Measurements from ENCODE around the gene LTA4H.

Gene LTA4H

GRCh38 chr12:96064966-96065365 is 29.6 kb upstream of the LTA4H start:
- H3K9me2 ChIP-seq (replicated peaks; ENCODE audit: low read depth, low read length), result no peaks in the 10 kb centered on the region
- no peaks in the 10 kb centered on the region for H3F3A ChIP-seq (ENCODE audit: low read depth)
- no peaks in the 10 kb centered on the region for H3K27me3 ChIP-seq (ENCODE audit: insufficient read depth, low read length, poor library complexity, severe bottlenecking)
- TF ChIP-seq CTCF (conservative IDR thresholded peaks at IDR 0.05; ENCODE audit: low read length) (no peak), EZH2phosphoT487 (IDR thresholded peaks at IDR 0.05; ENCODE audit: borderline replicate concordance) (no peak)
- H3K9ac ChIP-seq (ENCODE audit: low read depth, low read length, poor library complexity, severe bottlenecking), result no peak overlapping the region
- no peaks in the 10 kb centered on the region for H4K20me1 ChIP-seq (ENCODE audit: insufficient read depth, low read length, poor library complexity, severe bottlenecking)
- no peaks in the 10 kb centered on the region for H3K36me3 ChIP-seq (ENCODE audit: insufficient read depth, low read length)
- H3K4me2 ChIP-seq (ENCODE audit: low read depth, low read length, poor library complexity, severe bottlenecking), result no peak overlapping the region
- no peak overlapping the region for H3K4me3 ChIP-seq (ENCODE audit: low read length, poor library complexity, severe bottlenecking)
- no peak overlapping the region for H2AFZ ChIP-seq (ENCODE audit: low read length)
- no peaks in the 10 kb centered on the region for H3K9me3 ChIP-seq (ENCODE audit: insufficient read depth, low read depth, low read length)
- H3K4me1 ChIP-seq (ENCODE audit: insufficient read depth, low read length, poor library complexity, severe bottlenecking), result peaks cover 7% of the 10 kb centered on the region
- no peaks in the 10 kb centered on the region for H3K79me2 ChIP-seq (ENCODE audit: insufficient read depth, low read length)

- no peaks in the 10 kb centered on the region for H4K20me1 ChIP-seq (ENCODE audit: insufficient read depth, low read length, poor library complexity, severe bottlenecking)
- no peaks in the 10 kb centered on the region for H3K36me3 ChIP-seq (ENCODE audit: insufficient read depth, low read length)
- H3K79me2 ChIP-seq (ENCODE audit: insufficient read depth, low read length), result no peaks in the 10 kb centered on the region
- no peaks in the 10 kb centered on the region for H3K9me3 ChIP-seq (ENCODE audit: insufficient read depth, low read depth, low read length)
- no peaks in the 10 kb centered on the region for H3K27me3 ChIP-seq (ENCODE audit: insufficient read depth, low read length, poor library complexity, severe bottlenecking)
- no peaks in the 10 kb centered on the region for H3K9me2 ChIP-seq (replicated peaks; ENCODE audit: low read depth, low read length)
- no peak overlapping the region for H3K4me2 ChIP-seq (ENCODE audit: low read depth, low read length, poor library complexity, severe bottlenecking)
- H3K4me3 ChIP-seq (ENCODE audit: low read length, poor library complexity, severe bottlenecking), result no peak overlapping the region
- TF ChIP-seq EZH2phosphoT487 (IDR thresholded peaks at IDR 0.05; ENCODE audit: borderline replicate concordance), result no peak
- TF ChIP-seq CTCF (conservative IDR thresholded peaks at IDR 0.05; ENCODE audit: low read length), result no peak
- H3K9ac ChIP-seq (ENCODE audit: low read depth, low read length, poor library complexity, severe bottlenecking), result no peak overlapping the region
- peaks cover 7% of the 10 kb centered on the region for H3K4me1 ChIP-seq (ENCODE audit: insufficient read depth, low read length, poor library complexity, severe bottlenecking)
- H2AFZ ChIP-seq (ENCODE audit: low read length), result no peak overlapping the region
- H3F3A ChIP-seq (ENCODE audit: low read depth), result no peaks in the 10 kb centered on the region
Observed at GRCh38 chr12:96064271-96064670, 28.9 kb upstream of the LTA4H start.

DNA sequence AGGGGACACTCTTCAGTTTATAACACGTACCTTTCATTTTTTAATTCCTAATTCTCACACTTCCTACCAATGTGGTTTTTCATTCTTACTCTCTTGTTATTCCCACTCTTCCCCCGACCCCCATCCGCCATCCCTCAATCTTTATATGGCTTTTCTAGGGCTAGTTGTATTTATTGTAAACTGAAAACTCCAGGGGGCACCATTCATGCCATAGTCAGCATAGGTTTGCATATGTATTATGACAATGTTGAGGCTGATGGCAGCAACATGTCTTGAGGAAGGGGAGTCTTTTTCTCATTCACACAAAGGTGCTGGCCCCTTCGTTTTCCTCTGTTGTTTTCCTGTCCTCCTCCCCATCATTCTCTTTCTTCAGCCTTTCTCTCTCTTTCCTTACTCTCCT is 27.7 kb upstream of the LTA4H start:
- H3K4me3 ChIP-seq (ENCODE audit: low read length, poor library complexity, severe bottlenecking), result no peak overlapping the region
- no peaks in the 10 kb centered on the region for H3K36me3 ChIP-seq (ENCODE audit: insufficient read depth, low read length)
- H3K9me2 ChIP-seq (replicated peaks; ENCODE audit: low read depth, low read length), result no peaks in the 10 kb centered on the region
- H3K4me2 ChIP-seq (ENCODE audit: low read depth, low read length, poor library complexity, severe bottlenecking), result no peak overlapping the region
- H4K20me1 ChIP-seq (ENCODE audit: insufficient read depth, low read length, poor library complexity, severe bottlenecking), result no peaks in the 10 kb centered on the region
- no peaks in the 10 kb centered on the region for H3K9me3 ChIP-seq (ENCODE audit: insufficient read depth, low read depth, low read length)
- H3K4me1 ChIP-seq (ENCODE audit: insufficient read depth, low read length, poor library complexity, severe bottlenecking), result peaks cover 7% of the 10 kb centered on the region
- TF ChIP-seq EZH2phosphoT487 (IDR thresholded peaks at IDR 0.05; ENCODE audit: borderline replicate concordance), result no peak
- peak; percentile 69 for TF ChIP-seq CTCF (conservative IDR thresholded peaks at IDR 0.05; ENCODE audit: low read length)
- no peak overlapping the region; the same call in 1 of the 2 replicates for H2AFZ ChIP-seq (ENCODE audit: low read length)
- H3K27me3 ChIP-seq (ENCODE audit: insufficient read depth, low read length, poor library complexity, severe bottlenecking), result no peaks in the 10 kb centered on the region
- no peaks in the 10 kb centered on the region for H3F3A ChIP-seq (ENCODE audit: low read depth)
- H3K79me2 ChIP-seq (ENCODE audit: insufficient read depth, low read length), result no peaks in the 10 kb centered on the region
- no peak overlapping the region for H3K9ac ChIP-seq (ENCODE audit: low read depth, low read length, poor library complexity, severe bottlenecking)

Measured in Loucy (cell line).